ENCODE data around the gene FOXO3.

GRCh38 chr6:108622641-108623298 is 62.1 kb downstream of the FOXO3 start:
- TF ChIP-seq CTCF (IDR thresholded peaks at IDR 0.05) = no peak
- TF ChIP-seq EZH2 (IDR thresholded peaks at IDR 0.05) = no peak
- TF ChIP-seq EZH2phosphoT487 (IDR thresholded peaks at IDR 0.05) = no peak

All from neural progenitor cell (in vitro differentiated cells).